SK-N-SH (cell line): Measurements from ENCODE around the gene CDKN1A.

ENCODE experiments used
- JUND ChIP-seq: IDR thresholded peaks from 2 replicates; pipeline ENCODE4 v1.4.0; 2012
- MXI1 ChIP-seq: IDR thresholded peaks from 2 replicates; pipeline ENCODE4 v1.6.1; 2012; ENCODE audit warnings: mild to moderate bottlenecking, low read depth, low read length, improper control_type of control experiment
- NRF1 ChIP-seq: IDR thresholded peaks from 2 replicates; pipeline ENCODE4 v1.6.1; 2012; ENCODE audit warnings: low read depth, mild to moderate bottlenecking, low read length
- TF ChIP-seq, protein P1 (sequence below): fragments of 200-600 bp; sonication (generic); IDR thresholded peaks from 2 replicates; pipeline ENCODE4 v1.6.1; 2017; ENCODE audit warnings: antibody characterized with exemption, mild to moderate bottlenecking, moderate library complexity

GRCh38 chr6:36638579-36638978 is 39.9 kb upstream of the CDKN1A start:
- TF ChIP-seq JUND (no peak), MXI1 (no peak), NRF1 (no peak)
- TF ChIP-seq, protein P1, sequence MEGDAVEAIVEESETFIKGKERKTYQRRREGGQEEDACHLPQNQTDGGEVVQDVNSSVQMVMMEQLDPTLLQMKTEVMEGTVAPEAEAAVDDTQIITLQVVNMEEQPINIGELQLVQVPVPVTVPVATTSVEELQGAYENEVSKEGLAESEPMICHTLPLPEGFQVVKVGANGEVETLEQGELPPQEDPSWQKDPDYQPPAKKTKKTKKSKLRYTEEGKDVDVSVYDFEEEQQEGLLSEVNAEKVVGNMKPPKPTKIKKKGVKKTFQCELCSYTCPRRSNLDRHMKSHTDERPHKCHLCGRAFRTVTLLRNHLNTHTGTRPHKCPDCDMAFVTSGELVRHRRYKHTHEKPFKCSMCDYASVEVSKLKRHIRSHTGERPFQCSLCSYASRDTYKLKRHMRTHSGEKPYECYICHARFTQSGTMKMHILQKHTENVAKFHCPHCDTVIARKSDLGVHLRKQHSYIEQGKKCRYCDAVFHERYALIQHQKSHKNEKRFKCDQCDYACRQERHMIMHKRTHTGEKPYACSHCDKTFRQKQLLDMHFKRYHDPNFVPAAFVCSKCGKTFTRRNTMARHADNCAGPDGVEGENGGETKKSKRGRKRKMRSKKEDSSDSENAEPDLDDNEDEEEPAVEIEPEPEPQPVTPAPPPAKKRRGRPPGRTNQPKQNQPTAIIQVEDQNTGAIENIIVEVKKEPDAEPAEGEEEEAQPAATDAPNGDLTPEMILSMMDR, result no peak
